IMR-90 (cell line): ENCODE results near the gene SLC25A15. TPM values are rescaled to one million over a fixed set of nuclear protein-coding genes. Genes with fewer than 3 reads are reported as not detected.

Experiments
- ATAC-seq: fragments of 200-7000 bp; cut with Tn5 transposase; 2 replicates; pipeline ENCODE4 v1.9.1; 2020; ENCODE audit warnings: low read depth, mild to moderate bottlenecking, moderate library complexity
- BruUV-seq: library from RNA; stranded (reverse); fragments of 400-500 nt; replicated peaks from 2 replicates; lab custom pipeline; 2021; lab: Mats Ljungman, UMichigan
- CTCF ChIA-PET: fragments of 300-600 bp; formaldehyde crosslinking; extraction: SDS; loops from one replicate; lab custom pipeline; 2021; ENCODE audit warnings: antibody characterized with exemption; lab: Yijun Ruan, JAX
- POLR2A ChIA-PET: fragments of 300-600 bp; sonication (Branson Sonifier 250); formaldehyde crosslinking; loops from one replicate; lab custom pipeline; 2022; ENCODE audit warnings: antibody characterized with exemption; ENCODE audit not compliant: unreplicated experiment; lab: Charles Lee
- DNase-seq: peaks from one replicate; pipeline ENCODE4 v3.0.0; 2013
- H2AFZ ChIP-seq: replicated peaks from 2 replicates; pipeline ENCODE3; 2013; ENCODE audit warnings: low read length, mild to moderate bottlenecking; ENCODE audit not compliant: poor library complexity
- H2AK5ac ChIP-seq: 2 replicates; pipeline ENCODE4 v1.6.1; 2013; ENCODE audit warnings: low read depth, low read length, inconsistent platforms
- H2AK9ac ChIP-seq: replicated peaks from 2 replicates; pipeline ENCODE3; 2013; ENCODE audit warnings: mild to moderate bottlenecking, low read depth, low read length, moderate library complexity; ENCODE audit not compliant: poor library complexity
- H2BK120ac ChIP-seq: 2 replicates; pipeline ENCODE4 v1.6.1; 2013; ENCODE audit warnings: low read depth, low read length, inconsistent platforms
- H2BK15ac ChIP-seq: 3 replicates; pipeline ENCODE4 v1.6.1; 2013; ENCODE audit warnings: low read depth, low read length, inconsistent platforms
- H2BK20ac ChIP-seq: 2 replicates; pipeline ENCODE4 v1.6.1; 2013; ENCODE audit warnings: low read depth, mild to moderate bottlenecking, inconsistent platforms, low read length, moderate library complexity
- H2BK5ac ChIP-seq: 2 replicates; pipeline ENCODE4 v1.6.1; 2013; ENCODE audit warnings: mild to moderate bottlenecking, low read depth, low read length, inconsistent platforms; ENCODE audit not compliant: poor library complexity, severe bottlenecking
- H3K14ac ChIP-seq: replicated peaks from 2 replicates; pipeline ENCODE4 v1.6.1; 2013; ENCODE audit warnings: low read depth, low read length, inconsistent platforms
- H3K18ac ChIP-seq: 2 replicates; pipeline ENCODE4 v1.6.1; 2013; ENCODE audit warnings: low read depth, low read length, control low read depth
- H3K23ac ChIP-seq: 2 replicates; pipeline ENCODE4 v1.6.1; 2013; ENCODE audit warnings: low read depth, low read length, inconsistent platforms
- H3K27ac ChIP-seq: 2 replicates; pipeline ENCODE4 v1.5.1; 2013; ENCODE audit warnings: mild to moderate bottlenecking, control low read depth, low read length; ENCODE audit not compliant: insufficient read depth
- H3K27me3 ChIP-seq: 2 replicates; pipeline ENCODE4 v1.6.1; 2013; ENCODE audit warnings: low read length; ENCODE audit not compliant: control insufficient read depth, insufficient read depth
- H3K36me3 ChIP-seq: 2 replicates; pipeline ENCODE4 v1.6.1; 2013; ENCODE audit warnings: low read length, mixed read lengths; ENCODE audit not compliant: control insufficient read depth, insufficient read depth
- H3K4ac ChIP-seq: 2 replicates; pipeline ENCODE4 v1.6.1; 2013; ENCODE audit warnings: low read depth, low read length, inconsistent platforms
- H3K4me1 ChIP-seq: 2 replicates; pipeline ENCODE4 v1.6.1; 2013; ENCODE audit warnings: low read length, mixed read lengths; ENCODE audit not compliant: control insufficient read depth, insufficient read depth
- H3K4me2 ChIP-seq: 2 replicates; pipeline ENCODE4 v1.6.1; 2013; ENCODE audit warnings: low read depth, mild to moderate bottlenecking, control low read depth, low read length, moderate library complexity
- H3K4me3 ChIP-seq: 2 replicates; pipeline ENCODE4 v1.5.1; 2013; ENCODE audit warnings: low read depth, mild to moderate bottlenecking, control low read depth, low read length, moderate library complexity; ENCODE audit not compliant: insufficient read depth
- H3K56ac ChIP-seq: 2 replicates; pipeline ENCODE4 v1.6.1; 2013; ENCODE audit warnings: low read length, inconsistent platforms; ENCODE audit not compliant: insufficient read depth; ENCODE audit errors: extremely low read depth
- H3K79me1 ChIP-seq, 2 experiments: 2 replicates each; pipeline ENCODE4 v1.6.1; 2013; ENCODE audit warnings: low read length in 2 of 2, inconsistent platforms in 1 of 2, low read depth in 1 of 2
- H3K9ac ChIP-seq: 2 replicates; pipeline ENCODE4 v1.6.1; 2013; ENCODE audit warnings: low read depth, low read length, control low read depth
- H3K9me1 ChIP-seq: 2 replicates; pipeline ENCODE4 v1.6.1; 2013; ENCODE audit warnings: low read length, inconsistent platforms; ENCODE audit not compliant: insufficient read depth
- H3K9me3 ChIP-seq: 2 replicates; pipeline ENCODE4 v1.6.1; 2013; ENCODE audit warnings: low read length; ENCODE audit not compliant: control insufficient read depth, insufficient read depth
- H4K20me1 ChIP-seq: 2 replicates; pipeline ENCODE4 v1.6.1; 2013; ENCODE audit warnings: low read length, inconsistent platforms; ENCODE audit not compliant: insufficient read depth
- H4K5ac ChIP-seq: 2 replicates; pipeline ENCODE4 v1.6.1; 2013; ENCODE audit warnings: mild to moderate bottlenecking, low read depth, low read length, control low read depth
- H4K8ac ChIP-seq, 2 experiments: 2 replicates each; pipeline ENCODE4 v1.6.1; 2013; ENCODE audit warnings: low read depth in 2 of 2, low read length in 2 of 2, control low read depth in 1 of 2, inconsistent platforms in 1 of 2
- H4K91ac ChIP-seq: 2 replicates; pipeline ENCODE4 v1.6.1; 2013; ENCODE audit warnings: low read depth, low read length, inconsistent platforms; ENCODE audit not compliant: insufficient read depth
- BHLHE40 ChIP-seq: fragments of 150-350 bp; IDR thresholded peaks from 2 replicates; pipeline ENCODE4 v1.6.1; 2016; ENCODE audit warnings: mild to moderate bottlenecking, low read depth, low read length
- CEBPB ChIP-seq: IDR thresholded peaks from 2 replicates; pipeline ENCODE4 v1.6.1; 2012; ENCODE audit warnings: low read depth, low read length, improper control_type of control experiment
- CHD1 ChIP-seq: IDR thresholded peaks from 2 replicates; pipeline ENCODE4 v1.6.1; 2012; ENCODE audit warnings: low read depth, low read length, improper control_type of control experiment
- FOS ChIP-seq: fragments of 150-350 bp; IDR thresholded peaks from 2 replicates; pipeline ENCODE4 v1.6.1; 2016; ENCODE audit warnings: low read depth, low read length
- MAFK ChIP-seq: IDR thresholded peaks from 2 replicates; pipeline ENCODE4 v1.6.1; 2012; ENCODE audit warnings: low read depth, low read length, improper control_type of control experiment
- MAZ ChIP-seq: IDR thresholded peaks from 2 replicates; pipeline ENCODE4 v1.6.1; 2012; ENCODE audit warnings: low read depth, mild to moderate bottlenecking, low read length, improper control_type of control experiment, moderate library complexity, borderline replicate concordance
- MXI1 ChIP-seq: IDR thresholded peaks from 2 replicates; pipeline ENCODE4 v1.6.1; 2012; ENCODE audit warnings: low read depth, mild to moderate bottlenecking, low read length, moderate library complexity, borderline replicate concordance
- NFE2L2 ChIP-seq: fragments of 150-350 bp; IDR thresholded peaks from 2 replicates; pipeline ENCODE4 v1.6.1; 2016; ENCODE audit warnings: low read depth, mild to moderate bottlenecking, low read length
- POLR2A ChIP-seq: IDR thresholded peaks from 2 replicates; pipeline ENCODE4 v1.6.1; 2012; ENCODE audit warnings: mild to moderate bottlenecking, low read depth, low read length
- RAD21 ChIP-seq: IDR thresholded peaks from 2 replicates; pipeline ENCODE4 v1.6.1; 2012; ENCODE audit warnings: low read length, improper control_type of control experiment
- RCOR1 ChIP-seq: IDR thresholded peaks from 2 replicates; pipeline ENCODE4 v1.6.1; 2012; ENCODE audit warnings: mild to moderate bottlenecking, low read length, improper control_type of control experiment; ENCODE audit not compliant: insufficient replicate concordance
- SMC3 ChIP-seq: fragments of 150-350 bp; IDR thresholded peaks from 2 replicates; pipeline ENCODE4 v1.6.1; 2016; ENCODE audit warnings: low read depth, mild to moderate bottlenecking, antibody characterized with exemption, low read length, moderate library complexity
- WGBS, 2 experiments: methylation state at CpG; one replicate each; pipeline versions ENCODE4 v1.1.5 to v1.1.7; 2013; ENCODE audit warnings: missing lambda C conversion rate in 2 of 2; ENCODE audit not compliant: insufficient read length in 1 of 2; ENCODE audit errors: extremely low coverage in 2 of 2; 5-methylcytosine and 5-hydroxymethylcytosine counted together
- dilution Hi-C: fragments of 300-500 bp; cut with HindIII; formaldehyde crosslinking; loops from one replicate; pipeline ENCODE4 v1.14.3; 2018; ENCODE audit warnings: low sequenced_read_pairs; ENCODE audit not compliant: unreplicated experiment
- in situ Hi-C: fragments of 300-500 bp; cut with MboI; formaldehyde crosslinking; loops from 3 replicates; pipeline ENCODE4 v1.14.3; 2019; ENCODE audit warnings: low sequenced_read_pairs, inconsistent platforms, mixed read lengths
- intact Hi-C: fragments of 100-400 bp; cut with micrococcal nuclease; formaldehyde crosslinking; loops from 2 replicates; pipeline ENCODE4 v1.10.0; 2022
- polyA plus RNA-seq, 3 experiments: library from polyadenylated mRNA; depleted of rRNA; stranded (reverse); fragments of >200 nt; gene quantifications; 2 replicates each; pipeline ENCODE4 v1.2.3, GENCODE V29; 2012; ENCODE audit warnings: low replicate concordance in 1 of 3
- total RNA-seq: library from RNA; depleted of rRNA; stranded (reverse); fragments of >200 nt; gene quantifications from 2 replicates; pipeline ENCODE4 v1.2.3, GENCODE V29; 2012
- TF ChIP-seq, protein P1 (sequence below): conservative IDR thresholded peaks from 2 replicates; pipeline ENCODE4 v1.5.1; 2012; ENCODE audit warnings: mild to moderate bottlenecking, low read depth, low read length, improper control_type of control experiment
- TF ChIP-seq, protein P2 (sequence below): fragments of 150-350 bp; IDR thresholded peaks from 2 replicates; pipeline ENCODE4 v1.6.1; 2017; ENCODE audit warnings: mild to moderate bottlenecking, antibody characterized with exemption, low read length, low read depth
- TF ChIP-seq, protein P3 (sequence below): fragments of 150-350 bp; IDR thresholded peaks from 2 replicates; pipeline ENCODE4 v1.6.1; 2016; ENCODE audit warnings: low read depth, mild to moderate bottlenecking, low read length, moderate library complexity, borderline replicate concordance

SLC25A15 gene
- total and polyA plus RNA-seq, 2 of the 4 experiments (the other 2 are of a cell fraction), result 5.4 to 13.3 TPM

DNA sequence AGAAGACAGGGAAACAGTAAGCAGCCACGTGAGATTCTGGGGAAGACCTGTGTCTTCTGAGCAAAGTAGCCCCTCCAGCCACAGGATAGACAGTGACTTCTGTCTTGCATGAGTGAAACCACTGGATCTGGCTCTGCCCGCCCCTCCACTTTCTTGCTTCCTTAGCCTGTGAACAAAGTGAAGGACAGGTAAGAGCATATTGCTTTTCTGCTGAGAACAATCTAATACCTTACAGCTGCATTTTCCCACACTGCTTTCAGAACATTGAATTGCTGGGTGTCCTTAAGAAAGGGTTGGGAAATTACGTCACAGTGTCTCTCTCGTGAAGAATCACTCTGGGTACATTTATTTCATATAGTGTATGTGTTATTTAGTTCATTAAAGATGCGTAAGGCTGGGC lies 11.1 kb downstream of the SLC25A15 start:
- dilution Hi-C loops (no loop called here), in situ Hi-C loops (no loop called here), intact Hi-C loops (no loop called here)
- no peak overlapping the region for H3K27ac ChIP-seq
- TF ChIP-seq CHD1, result no peak
- TF ChIP-seq, protein P1, sequence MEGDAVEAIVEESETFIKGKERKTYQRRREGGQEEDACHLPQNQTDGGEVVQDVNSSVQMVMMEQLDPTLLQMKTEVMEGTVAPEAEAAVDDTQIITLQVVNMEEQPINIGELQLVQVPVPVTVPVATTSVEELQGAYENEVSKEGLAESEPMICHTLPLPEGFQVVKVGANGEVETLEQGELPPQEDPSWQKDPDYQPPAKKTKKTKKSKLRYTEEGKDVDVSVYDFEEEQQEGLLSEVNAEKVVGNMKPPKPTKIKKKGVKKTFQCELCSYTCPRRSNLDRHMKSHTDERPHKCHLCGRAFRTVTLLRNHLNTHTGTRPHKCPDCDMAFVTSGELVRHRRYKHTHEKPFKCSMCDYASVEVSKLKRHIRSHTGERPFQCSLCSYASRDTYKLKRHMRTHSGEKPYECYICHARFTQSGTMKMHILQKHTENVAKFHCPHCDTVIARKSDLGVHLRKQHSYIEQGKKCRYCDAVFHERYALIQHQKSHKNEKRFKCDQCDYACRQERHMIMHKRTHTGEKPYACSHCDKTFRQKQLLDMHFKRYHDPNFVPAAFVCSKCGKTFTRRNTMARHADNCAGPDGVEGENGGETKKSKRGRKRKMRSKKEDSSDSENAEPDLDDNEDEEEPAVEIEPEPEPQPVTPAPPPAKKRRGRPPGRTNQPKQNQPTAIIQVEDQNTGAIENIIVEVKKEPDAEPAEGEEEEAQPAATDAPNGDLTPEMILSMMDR, result no peak
- no peak for TF ChIP-seq MAFK
- no peak for TF ChIP-seq SMC3
- no peak for TF ChIP-seq BHLHE40
- TF ChIP-seq CEBPB, result no peak
- no peak for TF ChIP-seq FOS
- TF ChIP-seq MXI1, result no peak
- no peak for TF ChIP-seq RAD21
- no peak for TF ChIP-seq NFE2L2
- TF ChIP-seq, protein P2, sequence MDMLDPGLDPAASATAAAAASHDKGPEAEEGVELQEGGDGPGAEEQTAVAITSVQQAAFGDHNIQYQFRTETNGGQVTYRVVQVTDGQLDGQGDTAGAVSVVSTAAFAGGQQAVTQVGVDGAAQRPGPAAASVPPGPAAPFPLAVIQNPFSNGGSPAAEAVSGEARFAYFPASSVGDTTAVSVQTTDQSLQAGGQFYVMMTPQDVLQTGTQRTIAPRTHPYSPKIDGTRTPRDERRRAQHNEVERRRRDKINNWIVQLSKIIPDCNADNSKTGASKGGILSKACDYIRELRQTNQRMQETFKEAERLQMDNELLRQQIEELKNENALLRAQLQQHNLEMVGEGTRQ, result no peak
- TF ChIP-seq, protein P3, sequence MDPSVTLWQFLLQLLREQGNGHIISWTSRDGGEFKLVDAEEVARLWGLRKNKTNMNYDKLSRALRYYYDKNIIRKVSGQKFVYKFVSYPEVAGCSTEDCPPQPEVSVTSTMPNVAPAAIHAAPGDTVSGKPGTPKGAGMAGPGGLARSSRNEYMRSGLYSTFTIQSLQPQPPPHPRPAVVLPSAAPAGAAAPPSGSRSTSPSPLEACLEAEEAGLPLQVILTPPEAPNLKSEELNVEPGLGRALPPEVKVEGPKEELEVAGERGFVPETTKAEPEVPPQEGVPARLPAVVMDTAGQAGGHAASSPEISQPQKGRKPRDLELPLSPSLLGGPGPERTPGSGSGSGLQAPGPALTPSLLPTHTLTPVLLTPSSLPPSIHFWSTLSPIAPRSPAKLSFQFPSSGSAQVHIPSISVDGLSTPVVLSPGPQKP, result no peak
- no peak for TF ChIP-seq RCOR1
- no peak for TF ChIP-seq POLR2A
- TF ChIP-seq MAZ, result no peak
- H3K9ac ChIP-seq, result no peak overlapping the region
- ChIA-PET CTCF (interaction anchor here (0.6 kb wide), 1 partner anchor 17 kb away, joined by 3 read pairs; no protein-coding TSS in a partner anchor), POLR2A (no interaction called here)
- H3K9me1 ChIP-seq, result no peaks in the 10 kb centered on the region; the same call in 1 of the 2 replicates
- no CpG with 5 or more reads among the region's 5 CpGs for WGBS, 2 experiments
- no peak overlapping the region for H2AK9ac ChIP-seq
- H4K5ac ChIP-seq, result no peak overlapping the region
- no TSS peak for BruUV-seq
- H4K20me1 ChIP-seq, result no peaks in the 10 kb centered on the region
- H3K79me1 ChIP-seq, result no peaks in the 10 kb centered on the region
- H4K91ac ChIP-seq, result no peak overlapping the region
- no peak overlapping the region for H2AK5ac ChIP-seq
- no peak overlapping the region for H3K4ac ChIP-seq
- H2AFZ ChIP-seq, result no peak overlapping the region
- no peaks in the 10 kb centered on the region for H3K4me1 ChIP-seq
- no peak overlapping the region for H2BK15ac ChIP-seq
- DNase-seq (no peak), ATAC-seq (no peak)
- no peak overlapping the region for H3K4me2 ChIP-seq
- H3K36me3 ChIP-seq, result peaks cover 25% of the 10 kb centered on the region
- H3K14ac ChIP-seq, result no peak overlapping the region
- no peak overlapping the region for H3K23ac ChIP-seq
- no peaks in the 10 kb centered on the region for H3K27me3 ChIP-seq
- no peak overlapping the region for H2BK20ac ChIP-seq
- H2BK5ac ChIP-seq, result no peak overlapping the region
- H4K8ac ChIP-seq, result no peak overlapping the region
- no peak overlapping the region for H3K18ac ChIP-seq
- H3K56ac ChIP-seq, result no peak overlapping the region
- H3K4me3 ChIP-seq, result no peak overlapping the region
- no peaks in the 10 kb centered on the region for H3K9me3 ChIP-seq
- H2BK120ac ChIP-seq, result no peak overlapping the region
